GM12874 (cell line): ENCODE results near the gene SERBP1.

Experiments
- TF ChIP-seq, protein P1 (sequence below): IDR thresholded peaks from 2 replicates; pipeline ENCODE4 v1.5.1; 2011; ENCODE audit warnings: low read depth, mild to moderate bottlenecking, control low read depth, low read length, moderate library complexity; ENCODE audit not compliant: insufficient read depth

SERBP1 gene

DNA sequence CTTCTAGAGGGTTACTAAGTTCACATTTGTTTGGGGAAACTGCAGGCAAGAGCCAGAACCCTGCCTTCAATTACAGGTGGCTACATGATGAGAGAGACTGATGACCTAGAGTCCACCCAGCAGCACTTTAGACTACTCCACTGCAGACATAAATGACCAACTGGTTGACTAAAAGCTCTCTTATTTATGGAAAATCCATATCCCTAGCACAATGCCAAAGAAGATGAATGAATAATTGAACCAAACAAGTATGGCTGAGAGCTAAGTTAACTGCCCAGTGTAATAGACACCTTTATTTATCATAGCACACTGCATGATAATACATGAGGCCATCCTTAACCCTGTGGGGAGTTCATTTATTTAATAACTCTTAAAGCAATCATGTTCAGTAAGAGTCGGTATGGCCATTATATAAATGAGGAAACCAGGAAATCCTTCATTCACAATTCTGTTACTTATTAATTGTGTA is 62.1 kb downstream of the SERBP1 start:
- TF ChIP-seq, protein P1, sequence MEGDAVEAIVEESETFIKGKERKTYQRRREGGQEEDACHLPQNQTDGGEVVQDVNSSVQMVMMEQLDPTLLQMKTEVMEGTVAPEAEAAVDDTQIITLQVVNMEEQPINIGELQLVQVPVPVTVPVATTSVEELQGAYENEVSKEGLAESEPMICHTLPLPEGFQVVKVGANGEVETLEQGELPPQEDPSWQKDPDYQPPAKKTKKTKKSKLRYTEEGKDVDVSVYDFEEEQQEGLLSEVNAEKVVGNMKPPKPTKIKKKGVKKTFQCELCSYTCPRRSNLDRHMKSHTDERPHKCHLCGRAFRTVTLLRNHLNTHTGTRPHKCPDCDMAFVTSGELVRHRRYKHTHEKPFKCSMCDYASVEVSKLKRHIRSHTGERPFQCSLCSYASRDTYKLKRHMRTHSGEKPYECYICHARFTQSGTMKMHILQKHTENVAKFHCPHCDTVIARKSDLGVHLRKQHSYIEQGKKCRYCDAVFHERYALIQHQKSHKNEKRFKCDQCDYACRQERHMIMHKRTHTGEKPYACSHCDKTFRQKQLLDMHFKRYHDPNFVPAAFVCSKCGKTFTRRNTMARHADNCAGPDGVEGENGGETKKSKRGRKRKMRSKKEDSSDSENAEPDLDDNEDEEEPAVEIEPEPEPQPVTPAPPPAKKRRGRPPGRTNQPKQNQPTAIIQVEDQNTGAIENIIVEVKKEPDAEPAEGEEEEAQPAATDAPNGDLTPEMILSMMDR, result no peak

DNA sequence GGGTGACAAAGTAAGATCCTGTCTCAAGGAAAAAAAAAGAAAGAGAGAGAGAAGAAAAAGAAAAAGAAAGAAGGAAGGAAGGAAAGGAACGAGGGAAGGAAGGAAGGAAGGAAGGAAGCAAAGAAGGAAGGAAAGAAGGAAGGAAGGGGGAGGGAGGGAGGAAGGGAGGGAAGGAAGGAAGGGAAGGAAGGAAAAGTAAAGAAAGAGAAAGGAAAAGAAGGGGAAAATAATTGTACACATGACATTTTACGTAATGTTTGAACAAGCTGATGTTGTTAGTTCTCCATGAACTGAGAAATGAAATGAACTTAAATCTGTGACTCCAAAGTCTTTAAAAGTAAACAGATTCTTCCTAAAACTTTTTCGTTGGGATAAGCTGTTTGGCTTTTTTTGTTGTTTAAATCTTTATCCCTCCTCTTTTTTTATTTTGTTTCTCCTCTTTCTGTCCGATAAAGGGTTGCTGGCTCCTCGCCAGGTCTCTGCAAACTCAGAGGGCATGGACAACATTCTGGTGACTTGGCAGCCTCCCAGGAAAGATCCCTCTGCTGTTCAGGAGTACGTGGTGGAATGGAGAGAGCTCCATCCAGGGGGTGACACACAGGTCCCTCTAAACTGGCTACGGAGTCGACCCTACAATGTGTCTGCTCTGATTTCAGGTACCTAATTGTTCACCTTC is 62.7 kb downstream of the SERBP1 start:
- TF ChIP-seq, protein P1, result no peak

DNA sequence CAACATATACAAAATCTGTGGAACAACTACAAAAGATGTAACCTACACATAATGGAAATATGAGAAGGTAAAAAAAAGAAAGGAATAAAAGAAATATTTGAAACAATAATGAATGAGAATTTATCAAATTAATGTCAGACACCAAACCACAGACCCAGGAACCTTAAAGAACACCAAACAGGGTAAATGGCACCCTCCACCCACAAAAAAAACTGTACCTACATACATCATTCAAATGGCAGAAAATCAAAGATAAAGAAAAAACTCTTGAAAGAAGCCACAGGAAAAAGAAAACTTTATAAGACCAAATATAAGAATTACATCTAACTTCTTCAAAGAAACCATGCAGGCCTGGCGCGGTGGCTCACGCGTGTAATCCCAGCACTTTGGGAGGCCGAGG is 68.6 kb downstream of the SERBP1 start:
- TF ChIP-seq, protein P1, result no peak

DNA sequence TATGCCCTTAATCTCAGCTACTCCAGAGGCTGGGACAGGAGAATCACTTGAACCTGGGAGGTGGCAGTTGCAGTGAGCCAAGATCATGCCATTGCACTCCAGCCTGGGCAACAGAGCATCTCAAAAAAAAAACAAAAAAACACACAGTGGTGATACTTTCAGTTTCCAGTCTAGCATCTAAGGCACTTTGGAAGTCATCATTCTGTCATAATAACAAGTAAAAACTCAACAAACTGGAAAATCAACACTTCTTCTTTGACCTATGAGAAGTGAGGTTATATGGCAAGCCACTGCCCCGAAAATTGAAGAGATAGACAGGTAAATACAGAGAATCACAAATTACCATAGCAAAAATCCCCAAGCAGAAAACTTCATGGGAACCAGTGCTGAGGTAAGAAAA is 70.6 kb downstream of the SERBP1 start:
- TF ChIP-seq, protein P1, result no peak
